Thoracic aorta (tissue), 2 donors: Measurements from ENCODE around the gene SLC32A1. TPM values are rescaled to one million over a fixed set of nuclear protein-coding genes. Genes with fewer than 3 reads are reported as not detected.

Experiments
- ATAC-seq: fragments of 150-250 bp; one replicate; pipeline ENCODE4 v1.8.0; 2017; ENCODE audit warnings: low read depth; ENCODE audit not compliant: insufficient number of reproducible peaks, low FRiP score
- DNase-seq: peaks from one replicate; pipeline ENCODE4 v3.0.0-alpha.2; 2020; ENCODE audit warnings: low spot score
- H3K27ac ChIP-seq, 2 donors: fragments of 200-600 bp; sonication (generic); 1 replicate in 1 of 2; 2 replicates in 1 of 2; pipeline ENCODE4 v1.5.1; 2016; ENCODE audit warnings: mild to moderate bottlenecking in 2 of 2, moderate library complexity in 2 of 2
- H3K27me3 ChIP-seq: fragments of 200-600 bp; sonication (generic); replicated peaks from 2 replicates; pipeline ENCODE4 v1.6.0; 2016; ENCODE audit warnings: mild to moderate bottlenecking; ENCODE audit not compliant: insufficient read depth
- H3K36me3 ChIP-seq: fragments of 200-600 bp; sonication (generic); one replicate; pipeline ENCODE4 v1.5.1; 2016
- H3K4me1 ChIP-seq, 2 donors: fragments of 200-600 bp; sonication (generic); 1 replicate in 1 of 2; 2 replicates in 1 of 2; pipeline versions ENCODE4 v1.5.1 to v1.6.0; 2016; ENCODE audit warnings: low read depth in 2 of 2, mild to moderate bottlenecking in 1 of 2; ENCODE audit not compliant: control insufficient read depth in 1 of 2
- H3K4me3 ChIP-seq: fragments of 200-600 bp; sonication (generic); 2 replicates; pipeline ENCODE4 v1.5.1; 2016; ENCODE audit warnings: mild to moderate bottlenecking
- H3K9me3 ChIP-seq: fragments of 200-600 bp; sonication (generic); 2 replicates; pipeline ENCODE4 v1.5.1; 2016
- CTCF ChIP-seq: fragments of 200-600 bp; sonication (generic); IDR thresholded peaks from one replicate; pipeline ENCODE4 v1.5.1; 2019; ENCODE audit warnings: antibody characterized with exemption
- total RNA-seq, 2 donors: library from RNA; depleted of rRNA; stranded (reverse); fragments of >200 nt; gene quantifications; one replicate each; pipeline versions ENCODE4 v1.1.0 to v1.2.3, GENCODE V29; 2016

Gene SLC32A1
- total RNA-seq, 2 donors from 2014 or later, result not detected

GRCh38 chr20:38685271-38685670 is 39.0 kb upstream of the SLC32A1 start:
- ATAC-seq (no peak), DNase-seq (no peak)
- TF ChIP-seq CTCF, result no peak
- H3K4me3 ChIP-seq, result no peak overlapping the region
- no peaks in the 10 kb centered on the region for H3K4me1 ChIP-seq
- H3K9me3 ChIP-seq, result no peaks in the 10 kb centered on the region
- H3K27ac ChIP-seq, result no peak overlapping the region
- H3K36me3 ChIP-seq, result no peaks in the 10 kb centered on the region
- peaks cover 4% of the 10 kb centered on the region for H3K27me3 ChIP-seq

GRCh38 chr20:38685853-38686473 is 38.3 kb upstream of the SLC32A1 start:
- no peak overlapping the region for H3K4me3 ChIP-seq
- TF ChIP-seq CTCF, result no peak
- H3K27ac ChIP-seq, result no peak overlapping the region
- no peak for ATAC-seq
- peaks cover 4% of the 10 kb centered on the region for H3K27me3 ChIP-seq
- no peak for DNase-seq
- H3K36me3 ChIP-seq, result no peaks in the 10 kb centered on the region
- H3K4me1 ChIP-seq, result no peaks in the 10 kb centered on the region
- no peaks in the 10 kb centered on the region for H3K9me3 ChIP-seq

- Histone ChIP-seq H3K27ac (no peak overlapping the region), H3K9me3 (no peaks in the 10 kb centered on the region), H3K4me1 (no peaks in the 10 kb centered on the region), H3K4me3 (no peak overlapping the region), H3K27me3 (peaks cover 4% of the 10 kb centered on the region), H3K36me3 (no peaks in the 10 kb centered on the region)
- no peak for TF ChIP-seq CTCF
- no peak for DNase-seq
- ATAC-seq, result no peak
Measured at GRCh38 chr20:38692436-38693411, 31.6 kb upstream of the SLC32A1 start.

GRCh38 chr20:38697306-38697705 is 27.0 kb upstream of the SLC32A1 start:
- ATAC-seq, result no peak

More at GRCh38 chr20:38697306-38697705, 27.0 kb upstream of the SLC32A1 start:
- no peak overlapping the region for H3K4me3 ChIP-seq
- no peak for TF ChIP-seq CTCF
- H3K9me3 ChIP-seq, result no peaks in the 10 kb centered on the region
- no peaks in the 10 kb centered on the region for H3K4me1 ChIP-seq
- DNase-seq, result no peak
- H3K36me3 ChIP-seq, result no peaks in the 10 kb centered on the region
- H3K27ac ChIP-seq, result no peak overlapping the region
- no peaks in the 10 kb centered on the region for H3K27me3 ChIP-seq
